Measurements from ENCODE around the gene CGNL1.

Gene CGNL1

GRCh38 chr15:57423599-57424140 lies 47.4 kb downstream of the CGNL1 start:
- no peak for DNase-seq

GRCh38 chr15:57424628-57425405 lies 48.5 kb downstream of the CGNL1 start:
- no peak for DNase-seq

- DNase-seq: no peak
Observed at GRCh38 chr15:57425842-57426241, 49.5 kb downstream of the CGNL1 start.

DNA sequence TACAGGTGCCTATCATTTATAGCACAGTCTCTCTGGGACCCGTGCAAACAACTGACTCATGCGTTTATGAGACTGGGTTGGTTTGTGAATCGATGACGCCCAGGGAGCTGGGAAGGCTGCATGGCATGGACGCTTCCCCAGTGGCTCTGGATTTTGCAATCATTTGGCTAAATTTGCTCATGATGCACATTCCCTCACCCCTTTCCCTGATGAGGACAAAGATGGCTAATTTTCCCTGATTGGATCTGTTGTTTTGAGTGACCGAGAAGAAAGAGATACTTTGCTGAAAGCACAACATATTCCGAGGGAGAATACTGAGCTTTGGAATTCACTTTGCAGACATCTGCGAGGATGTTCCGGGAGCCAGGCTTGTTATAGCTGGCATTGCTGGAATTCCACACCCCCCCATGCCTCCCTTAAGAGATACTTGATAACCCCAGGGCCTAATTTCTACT lies 51.1 kb downstream of the CGNL1 start:
- no peak for DNase-seq

- DNase-seq: no peak
Observed at GRCh38 chr15:57432141-57432741, 55.9 kb downstream of the CGNL1 start.

DNA sequence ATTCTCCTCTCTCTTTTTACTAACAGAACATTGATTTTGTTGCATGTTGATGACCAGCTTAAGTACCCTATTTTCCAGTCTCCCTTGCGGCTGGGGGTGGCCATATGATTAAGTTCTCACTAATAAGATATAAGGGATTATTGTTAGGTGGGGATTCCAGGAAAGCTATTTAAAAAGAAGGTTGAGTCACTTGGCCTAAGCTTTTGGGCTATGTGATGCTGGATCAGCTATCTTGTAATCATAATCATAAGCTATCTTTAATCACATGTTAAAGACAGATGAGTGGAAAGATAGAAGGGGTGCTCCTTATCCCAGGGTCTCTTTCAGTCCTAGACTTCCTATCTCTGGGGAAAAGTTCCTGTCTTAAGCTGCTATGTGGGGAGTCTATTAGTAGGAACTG lies 59.9 kb downstream of the CGNL1 start:
- DNase-seq: no peak

DNA sequence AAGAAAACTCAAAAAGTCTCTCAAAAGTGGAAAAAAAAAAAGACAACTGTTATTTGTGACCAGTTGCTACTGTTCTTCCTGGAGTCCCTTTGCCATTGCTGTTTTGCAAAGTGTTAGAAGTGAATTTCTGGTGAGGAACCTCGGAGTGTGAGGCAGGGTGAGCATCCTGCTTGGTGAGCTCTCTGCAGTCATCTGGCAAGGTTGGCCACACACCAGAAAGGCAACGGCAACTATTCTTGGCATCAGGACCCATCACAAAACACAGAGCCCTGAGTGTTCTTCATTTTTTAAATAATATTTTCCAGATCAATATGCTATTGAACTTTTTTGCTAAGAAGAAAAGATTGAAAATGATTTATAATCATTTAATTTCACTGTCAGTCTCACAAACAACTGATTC lies 60.7 kb downstream of the CGNL1 start:
- no peak for DNase-seq

- DNase-seq: no peak
Observed at GRCh38 chr15:57437564-57437963, 61.3 kb downstream of the CGNL1 start.

DNA sequence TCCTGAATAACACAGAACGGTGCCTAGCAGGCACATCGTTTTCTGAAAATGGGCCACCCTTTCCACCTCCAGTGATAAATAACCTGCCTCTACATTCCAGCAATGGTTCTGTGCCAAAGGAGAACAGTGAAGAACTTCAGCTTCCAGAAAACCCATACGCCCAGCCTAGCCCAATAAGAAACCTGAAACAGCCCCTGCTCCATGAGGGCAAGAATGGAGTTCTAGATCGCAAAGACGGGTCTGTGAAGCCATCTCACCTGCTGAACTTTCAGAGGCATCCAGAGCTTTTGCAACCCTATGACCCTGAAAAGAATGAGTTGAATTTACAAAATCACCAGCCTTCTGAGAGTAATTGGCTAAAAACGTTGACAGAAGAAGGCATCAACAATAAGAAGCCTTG lies 61.9 kb downstream of the CGNL1 start:
- DNase-seq: no peak

DNA sequence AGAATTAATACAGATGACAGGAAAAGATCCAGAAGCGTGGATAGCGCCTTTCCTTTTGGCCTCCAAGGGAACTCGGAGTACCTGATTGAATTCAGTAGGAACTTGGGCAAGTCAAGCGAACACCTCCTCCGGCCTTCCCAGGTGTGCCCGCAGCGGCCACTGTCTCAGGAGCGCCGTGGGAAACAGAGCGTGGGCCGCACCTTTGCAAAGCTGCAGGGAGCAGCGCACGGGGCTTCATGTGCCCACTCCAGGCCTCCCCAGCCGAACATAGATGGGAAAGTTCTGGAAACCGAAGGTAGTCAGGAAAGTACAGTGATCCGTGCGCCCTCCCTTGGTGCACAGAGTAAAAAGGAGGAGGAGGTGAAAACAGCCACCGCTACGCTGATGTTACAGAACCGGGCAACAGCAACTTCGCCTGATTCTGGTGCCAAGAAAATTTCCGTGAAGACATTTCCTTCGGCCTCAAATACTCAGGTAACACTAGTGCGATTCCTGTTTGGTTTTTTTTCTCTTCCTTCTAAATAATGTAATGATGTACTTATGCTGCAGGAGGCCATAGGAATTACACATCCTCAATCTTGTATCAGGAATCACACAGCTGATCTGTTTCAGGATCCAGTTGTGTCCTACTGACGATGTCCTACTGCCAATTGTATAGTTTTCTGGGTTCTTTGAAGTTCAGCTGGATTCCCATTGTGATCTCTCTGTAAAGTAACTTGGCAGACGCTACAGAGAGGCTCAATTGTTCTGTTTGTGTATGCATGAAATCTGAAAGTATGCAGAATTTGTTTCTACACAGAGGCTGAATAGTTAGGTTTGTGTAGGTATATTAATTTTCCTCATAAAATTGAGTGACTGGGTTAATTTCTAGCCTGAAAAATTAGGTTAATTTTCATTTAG lies 63.1 kb downstream of the CGNL1 start:
- DNase-seq: no peak

- DNase-seq: no peak
Observed at GRCh38 chr15:57440167-57440566, 63.9 kb downstream of the CGNL1 start.

DNA sequence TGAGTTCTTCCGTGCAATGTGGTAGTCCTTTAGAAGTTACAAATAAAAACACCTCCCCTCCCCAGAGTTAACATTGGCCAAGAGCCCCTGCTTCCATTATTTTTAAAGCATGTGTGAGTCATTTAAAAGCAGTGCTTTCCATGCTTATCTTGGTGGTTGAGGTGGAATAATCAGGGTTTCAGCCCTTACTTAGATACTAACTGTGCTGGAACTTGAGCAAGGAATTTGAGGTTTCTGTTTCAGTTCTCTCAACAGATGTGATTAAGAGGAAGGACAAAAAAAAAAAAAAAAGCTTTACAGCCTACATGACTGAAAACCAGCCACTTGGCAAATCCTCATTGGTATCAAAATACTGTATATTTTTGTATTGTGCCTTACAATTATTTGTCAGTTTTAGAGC lies 64.5 kb downstream of the CGNL1 start:
- DNase-seq: peak; percentile 41 to 46

DNA sequence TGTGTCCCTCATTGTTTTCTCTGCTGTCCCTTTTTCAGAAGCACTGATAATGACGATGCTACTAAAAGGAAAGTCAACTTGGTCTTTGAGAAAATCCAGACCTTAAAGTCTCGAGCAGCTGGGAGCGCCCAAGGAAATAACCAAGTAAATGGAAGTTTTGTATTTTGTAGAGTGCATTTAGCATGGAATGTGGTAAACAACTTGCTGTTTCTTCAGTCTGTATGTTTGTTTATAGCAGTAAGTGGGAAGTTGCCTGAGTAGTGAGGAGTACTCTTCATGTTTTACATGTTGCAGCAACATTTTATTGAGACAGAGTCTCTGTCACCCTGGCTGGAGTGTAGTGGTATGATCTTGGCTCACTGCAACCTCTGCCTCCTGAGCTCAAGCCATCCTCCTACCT lies 66.0 kb downstream of the CGNL1 start:
- DNase-seq: peak; percentile 15 to 35

DNA sequence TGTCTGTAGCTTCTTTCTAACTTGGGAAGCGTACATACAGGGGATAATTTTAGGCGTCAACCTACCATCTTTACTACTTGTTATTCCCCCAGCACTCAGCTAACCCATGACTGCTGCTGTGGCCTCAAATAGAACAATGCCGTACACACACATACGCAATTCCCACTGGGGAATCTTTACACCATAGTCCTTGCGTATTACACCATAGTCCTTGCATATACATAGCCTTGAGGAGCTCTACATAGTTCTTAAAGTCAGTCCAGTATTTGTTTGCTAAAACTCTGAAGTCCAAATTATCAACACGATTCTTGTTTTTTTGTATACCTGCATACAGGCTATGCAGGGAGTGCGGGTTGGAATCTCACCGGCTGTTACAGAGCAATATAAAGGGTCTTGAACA lies 67.2 kb downstream of the CGNL1 start:
- DNase-seq: no peak

GRCh38 chr15:57444877-57445513 lies 68.7 kb downstream of the CGNL1 start:
- peak in 1 of 2 donors; percentile 34 for DNase-seq

DNA sequence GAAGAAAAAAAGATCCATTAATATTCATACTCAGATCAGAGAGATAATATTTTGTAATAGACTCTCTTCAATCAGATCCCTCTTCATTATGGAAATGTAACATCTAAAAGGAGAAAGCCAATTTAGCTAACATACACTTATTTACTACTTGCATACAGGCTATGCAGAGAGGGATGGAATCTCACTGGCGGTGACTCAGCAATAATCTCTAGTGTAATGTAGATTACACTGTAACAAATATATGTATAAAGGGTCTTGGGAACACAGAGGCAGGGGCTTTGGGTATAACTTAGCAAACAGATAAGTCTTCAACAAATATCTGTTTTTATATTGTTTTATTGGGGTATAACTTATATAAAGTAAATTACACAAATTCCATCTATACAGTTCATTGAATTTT lies 69.6 kb downstream of the CGNL1 start:
- no peak for DNase-seq

GRCh38 chr15:57446393-57446792 lies 70.1 kb downstream of the CGNL1 start:
- no peak for DNase-seq

GRCh38 chr15:57451555-57451954 lies 75.2 kb downstream of the CGNL1 start:
- DNase-seq: no peak

GRCh38 chr15:57452090-57452754 lies 75.9 kb downstream of the CGNL1 start:
- no peak for DNase-seq

- no peak for DNase-seq
Observed at GRCh38 chr15:57455929-57456328, 79.6 kb downstream of the CGNL1 start.

- no peak for DNase-seq
Observed at GRCh38 chr15:57456559-57456958, 80.3 kb downstream of the CGNL1 start.

DNA sequence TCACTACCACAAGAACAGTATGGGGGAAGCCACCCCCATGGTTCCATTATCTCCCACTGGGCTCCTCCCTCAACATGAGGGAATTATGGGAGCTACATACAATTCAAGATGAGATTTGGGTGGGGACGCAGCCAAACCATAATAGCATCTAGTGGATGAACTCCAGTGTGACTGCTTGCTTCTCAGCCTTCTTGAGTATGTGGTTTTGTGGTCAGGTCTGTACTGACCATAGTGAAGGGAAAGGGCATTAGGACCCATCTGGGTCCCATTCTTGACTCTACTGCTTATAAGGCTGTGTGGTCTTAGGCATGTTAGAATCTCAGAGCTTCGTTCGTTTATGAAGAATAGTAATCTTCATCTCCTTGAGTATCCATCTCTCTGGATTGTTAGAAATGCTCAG lies 81.4 kb downstream of the CGNL1 start:
- no peak for DNase-seq

All from inflammatory macrophage (primary cell).